Measurements from ENCODE around the gene AGBL1.

Gene AGBL1

DNA sequence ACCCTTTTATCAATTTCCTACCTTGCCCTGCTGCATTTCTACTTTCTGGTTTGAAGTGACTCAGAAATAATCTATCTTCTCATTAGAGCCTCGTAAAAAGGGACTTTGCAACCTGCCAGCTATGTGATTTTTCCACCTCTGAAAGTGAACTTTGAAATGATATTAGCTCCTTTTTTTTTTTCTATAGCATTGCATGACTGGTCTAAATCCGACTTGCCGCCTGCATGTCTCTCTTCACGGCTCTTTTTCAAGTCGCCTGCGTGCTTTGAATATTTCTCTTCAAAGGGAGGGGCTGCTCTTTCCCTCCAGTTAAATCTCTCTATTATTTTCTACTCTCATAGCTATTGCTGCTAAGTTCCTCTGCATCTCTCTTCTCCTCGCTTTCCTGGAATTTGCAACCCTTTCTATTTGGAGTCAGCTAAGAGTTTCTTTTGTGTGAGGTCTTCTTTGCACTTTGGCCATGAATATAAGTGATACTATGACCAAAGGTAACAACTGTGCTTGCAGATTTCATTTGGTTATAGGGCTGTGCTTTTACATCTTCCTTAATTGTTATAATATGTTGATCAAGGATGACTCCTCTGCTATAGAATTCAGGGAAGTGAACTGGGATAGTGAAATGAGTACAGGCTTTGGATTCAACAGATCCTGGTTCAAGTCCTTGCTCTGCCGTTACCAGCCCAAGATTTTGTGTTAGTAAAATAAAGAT lies 541.1 kb downstream of the AGBL1 start:
- no peak for TF ChIP-seq TAF1 (IDR thresholded peaks at IDR 0.05; ENCODE audit: low read depth)
- TF ChIP-seq YY1 (IDR thresholded peaks at IDR 0.05; ENCODE audit: low read depth), result no peak
- no peak for TF ChIP-seq EP300 (IDR thresholded peaks at IDR 0.05; ENCODE audit: borderline replicate concordance)
- no peak for TF ChIP-seq RAD21 (IDR thresholded peaks at IDR 0.05; ENCODE audit: low read depth)
- no peak for TF ChIP-seq TEAD4 (IDR thresholded peaks at IDR 0.05)
- TF ChIP-seq MAX (IDR thresholded peaks at IDR 0.05), result no peak

GRCh38 chr15:86623236-86623635 lies 543.6 kb downstream of the AGBL1 start:
- no peak for TF ChIP-seq TEAD4 (IDR thresholded peaks at IDR 0.05)
- TF ChIP-seq CREB1 (IDR thresholded peaks at IDR 0.05; ENCODE audit: low read depth), result no peak
- TF ChIP-seq EGR1 (IDR thresholded peaks at IDR 0.05), result no peak
- TF ChIP-seq RAD21 (IDR thresholded peaks at IDR 0.05; ENCODE audit: low read depth), result no peak
- no peak for TF ChIP-seq ZBTB7A (IDR thresholded peaks at IDR 0.05; ENCODE audit: low read depth)
- TF ChIP-seq CEBPB (IDR thresholded peaks at IDR 0.05), result no peak
- no peak for TF ChIP-seq MAX (IDR thresholded peaks at IDR 0.05)
- no peak for TF ChIP-seq FOXM1 (IDR thresholded peaks at IDR 0.05; ENCODE audit: borderline replicate concordance, low read depth)
- TF ChIP-seq USF1 (IDR thresholded peaks at IDR 0.05), result no peak
- no peak for TF ChIP-seq TAF1 (IDR thresholded peaks at IDR 0.05; ENCODE audit: low read depth)
- no peak for TF ChIP-seq EP300 (IDR thresholded peaks at IDR 0.05; ENCODE audit: borderline replicate concordance)
- no peak for TF ChIP-seq NFIC (IDR thresholded peaks at IDR 0.05)
- TF ChIP-seq REST (IDR thresholded peaks at IDR 0.05; ENCODE audit: low read depth), result no peak
- TF ChIP-seq YY1 (IDR thresholded peaks at IDR 0.05; ENCODE audit: low read depth), result no peak
- no peak for TF ChIP-seq TCF12 (IDR thresholded peaks at IDR 0.05; ENCODE audit: low read depth)

DNA sequence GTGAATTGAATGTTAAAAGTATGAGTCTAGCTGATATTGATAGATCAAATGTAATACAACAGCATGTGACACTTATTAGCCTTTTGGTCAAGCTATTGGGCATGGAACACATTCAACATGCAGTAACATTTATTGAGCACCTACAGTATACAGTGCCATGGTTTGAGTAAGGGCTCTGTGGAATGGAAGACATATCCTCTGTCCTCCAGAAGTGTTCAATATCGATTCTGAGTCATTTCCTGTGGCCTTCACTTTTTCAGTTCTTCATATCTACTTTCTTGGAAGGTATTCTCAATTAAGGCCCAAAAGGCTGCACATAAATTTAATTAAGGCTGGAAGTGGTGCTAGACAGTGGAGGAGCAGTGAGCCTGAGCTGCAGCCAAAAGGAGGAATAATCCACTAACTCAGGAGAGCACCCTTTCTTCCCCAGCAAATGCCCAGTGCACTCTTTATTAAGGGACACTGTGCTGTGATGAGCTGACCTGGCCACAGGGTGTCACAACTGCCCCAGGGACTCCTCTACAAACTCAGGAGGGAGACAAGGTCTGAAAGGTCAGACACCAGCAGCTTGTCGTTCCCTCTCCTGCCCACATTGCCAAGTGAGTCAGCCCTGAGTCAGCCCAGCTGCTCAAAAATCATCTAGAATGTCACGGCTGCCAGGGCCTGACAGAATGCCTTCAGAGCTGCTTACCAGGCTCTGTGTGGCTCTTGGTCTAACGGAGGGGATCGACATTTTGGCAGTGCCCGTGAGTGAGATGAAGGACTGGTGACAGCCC lies 544.8 kb downstream of the AGBL1 start:
- no peak for TF ChIP-seq REST (IDR thresholded peaks at IDR 0.05; ENCODE audit: low read depth)
- no peak for TF ChIP-seq TEAD4 (IDR thresholded peaks at IDR 0.05)
- no peak for TF ChIP-seq CREB1 (IDR thresholded peaks at IDR 0.05; ENCODE audit: low read depth)
- TF ChIP-seq RAD21 (IDR thresholded peaks at IDR 0.05; ENCODE audit: low read depth), result peak; percentile 63

- TF ChIP-seq EGR1 (IDR thresholded peaks at IDR 0.05) (no peak), YY1 (IDR thresholded peaks at IDR 0.05; ENCODE audit: low read depth) (no peak), MAX (IDR thresholded peaks at IDR 0.05) (no peak), FOXM1 (IDR thresholded peaks at IDR 0.05; ENCODE audit: borderline replicate concordance, low read depth) (no peak), RAD21 (IDR thresholded peaks at IDR 0.05; ENCODE audit: low read depth) (no peak), REST (IDR thresholded peaks at IDR 0.05; ENCODE audit: low read depth) (no peak), TAF1 (IDR thresholded peaks at IDR 0.05; ENCODE audit: low read depth) (no peak)
Observed at GRCh38 chr15:86629409-86630356, 550.0 kb downstream of the AGBL1 start.

Measured in Ishikawa (cell line).